ENCODE data around the gene RNF7.

DNA sequence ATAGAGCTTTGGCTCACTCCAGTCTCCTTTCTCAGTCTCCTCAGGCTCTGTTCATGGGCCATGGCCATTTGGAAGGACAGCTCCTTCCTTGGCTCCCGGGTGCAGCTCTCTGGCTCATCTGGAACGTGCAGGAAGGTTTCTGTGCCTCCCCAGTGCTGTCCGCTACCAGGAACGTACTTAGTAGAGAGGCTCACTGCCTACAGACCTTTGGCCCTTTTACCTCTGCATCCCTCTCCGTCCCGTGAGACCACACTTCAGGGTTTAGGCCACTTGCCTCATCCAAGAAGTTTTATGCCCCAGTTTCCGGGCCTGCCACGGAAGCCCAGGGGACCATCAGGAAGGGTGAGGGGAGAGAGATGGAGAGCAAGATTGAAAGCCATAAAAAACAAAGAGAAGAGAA, 46.0 kb downstream of the RNF7 start:
- TF ChIP-seq CHD1 (IDR thresholded peaks at IDR 0.05; ENCODE audit: low read depth, low read length) (no peak), POLR2AphosphoS5 (IDR thresholded peaks at IDR 0.05; ENCODE audit: low read depth, low read length) (no peak), SRF (IDR thresholded peaks at IDR 0.05; ENCODE audit: low read depth, low read length) (no peak), TCF12 (IDR thresholded peaks at IDR 0.05; ENCODE audit: low read depth, low read length) (no peak), EGR1 (IDR thresholded peaks at IDR 0.05; ENCODE audit: borderline replicate concordance, low read depth, low read length) (no peak), EZH2 (IDR thresholded peaks at IDR 0.05; ENCODE audit: low read depth, low read length, severe bottlenecking) (no peak), TAF1 (IDR thresholded peaks at IDR 0.05; ENCODE audit: low read depth, low read length) (no peak), ZNF274 (IDR thresholded peaks at IDR 0.05; ENCODE audit: borderline replicate concordance, extremely low read depth, low read length) (no peak), BRCA1 (IDR thresholded peaks at IDR 0.05; ENCODE audit: low read depth, low read length) (no peak), POLR2A (IDR thresholded peaks at IDR 0.05; ENCODE audit: control extremely low read depth in 1 of 2, low read depth in 2 of 2, low read length in 2 of 2) (no peak), HDAC6 (IDR thresholded peaks at IDR 0.05; ENCODE audit: low read depth, low read length) (no peak), CHD2 (IDR thresholded peaks at IDR 0.05; ENCODE audit: low read length) (no peak)
- TF ChIP-seq, protein P1, sequence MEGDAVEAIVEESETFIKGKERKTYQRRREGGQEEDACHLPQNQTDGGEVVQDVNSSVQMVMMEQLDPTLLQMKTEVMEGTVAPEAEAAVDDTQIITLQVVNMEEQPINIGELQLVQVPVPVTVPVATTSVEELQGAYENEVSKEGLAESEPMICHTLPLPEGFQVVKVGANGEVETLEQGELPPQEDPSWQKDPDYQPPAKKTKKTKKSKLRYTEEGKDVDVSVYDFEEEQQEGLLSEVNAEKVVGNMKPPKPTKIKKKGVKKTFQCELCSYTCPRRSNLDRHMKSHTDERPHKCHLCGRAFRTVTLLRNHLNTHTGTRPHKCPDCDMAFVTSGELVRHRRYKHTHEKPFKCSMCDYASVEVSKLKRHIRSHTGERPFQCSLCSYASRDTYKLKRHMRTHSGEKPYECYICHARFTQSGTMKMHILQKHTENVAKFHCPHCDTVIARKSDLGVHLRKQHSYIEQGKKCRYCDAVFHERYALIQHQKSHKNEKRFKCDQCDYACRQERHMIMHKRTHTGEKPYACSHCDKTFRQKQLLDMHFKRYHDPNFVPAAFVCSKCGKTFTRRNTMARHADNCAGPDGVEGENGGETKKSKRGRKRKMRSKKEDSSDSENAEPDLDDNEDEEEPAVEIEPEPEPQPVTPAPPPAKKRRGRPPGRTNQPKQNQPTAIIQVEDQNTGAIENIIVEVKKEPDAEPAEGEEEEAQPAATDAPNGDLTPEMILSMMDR (IDR thresholded peaks at IDR 0.05; ENCODE audit: control extremely low read depth in 1 of 3, insufficient read depth in 1 of 3, low read depth in 1 of 3, low read length in 3 of 3), result no peak
- TF ChIP-seq, protein P2, sequence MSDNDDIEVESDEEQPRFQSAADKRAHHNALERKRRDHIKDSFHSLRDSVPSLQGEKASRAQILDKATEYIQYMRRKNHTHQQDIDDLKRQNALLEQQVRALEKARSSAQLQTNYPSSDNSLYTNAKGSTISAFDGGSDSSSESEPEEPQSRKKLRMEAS (IDR thresholded peaks at IDR 0.05), result no peak
